ENCODE data around the gene AKAP8L. TPM values are rescaled to one million over a fixed set of nuclear protein-coding genes. Genes with fewer than 3 reads are reported as not detected.

AKAP8L gene, protein sequence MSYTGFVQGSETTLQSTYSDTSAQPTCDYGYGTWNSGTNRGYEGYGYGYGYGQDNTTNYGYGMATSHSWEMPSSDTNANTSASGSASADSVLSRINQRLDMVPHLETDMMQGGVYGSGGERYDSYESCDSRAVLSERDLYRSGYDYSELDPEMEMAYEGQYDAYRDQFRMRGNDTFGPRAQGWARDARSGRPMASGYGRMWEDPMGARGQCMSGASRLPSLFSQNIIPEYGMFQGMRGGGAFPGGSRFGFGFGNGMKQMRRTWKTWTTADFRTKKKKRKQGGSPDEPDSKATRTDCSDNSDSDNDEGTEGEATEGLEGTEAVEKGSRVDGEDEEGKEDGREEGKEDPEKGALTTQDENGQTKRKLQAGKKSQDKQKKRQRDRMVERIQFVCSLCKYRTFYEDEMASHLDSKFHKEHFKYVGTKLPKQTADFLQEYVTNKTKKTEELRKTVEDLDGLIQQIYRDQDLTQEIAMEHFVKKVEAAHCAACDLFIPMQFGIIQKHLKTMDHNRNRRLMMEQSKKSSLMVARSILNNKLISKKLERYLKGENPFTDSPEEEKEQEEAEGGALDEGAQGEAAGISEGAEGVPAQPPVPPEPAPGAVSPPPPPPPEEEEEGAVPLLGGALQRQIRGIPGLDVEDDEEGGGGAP
- polyA plus RNA-seq (2012; ENCODE audit: low read depth, missing spikeins), result 37.3 TPM

DNA sequence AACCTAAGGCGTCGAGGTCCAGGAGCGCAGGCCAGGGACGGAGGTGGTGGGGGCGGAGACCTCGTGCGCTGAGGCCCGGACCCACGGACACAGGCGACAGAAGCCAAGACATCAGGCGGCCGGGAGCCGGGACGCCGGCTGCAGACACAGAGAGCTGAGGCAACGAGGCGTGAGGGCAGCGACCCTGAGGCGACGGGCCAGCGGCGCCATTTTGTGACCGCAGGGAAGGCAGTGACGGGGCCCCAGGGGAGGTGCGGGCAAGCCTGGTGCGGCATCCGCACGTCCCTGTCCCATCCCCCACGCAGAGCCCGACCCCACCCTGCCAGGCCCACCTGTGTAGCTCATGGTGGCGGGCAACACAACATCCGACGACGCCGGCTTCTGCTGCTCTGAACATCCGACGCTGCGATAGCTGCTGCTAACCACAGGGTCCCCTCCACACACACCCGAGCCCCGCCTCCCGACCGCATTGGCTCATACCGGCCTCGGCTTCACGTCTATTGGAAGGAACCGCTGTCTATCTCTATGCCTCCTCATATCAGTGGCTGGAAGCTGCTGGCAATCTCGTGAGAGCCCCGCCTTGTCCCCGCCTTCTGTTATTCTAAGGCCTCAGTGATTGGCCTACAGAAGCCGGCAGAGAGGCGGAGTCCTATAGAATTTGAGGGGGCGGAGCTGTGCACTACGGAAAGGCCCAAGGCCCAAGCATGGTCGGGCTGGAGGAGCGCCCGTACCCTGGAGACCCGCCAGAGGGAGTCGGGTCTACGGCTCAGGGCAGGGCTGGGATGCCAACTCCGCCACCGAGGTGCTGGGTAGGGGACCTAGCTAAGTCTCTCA lies at the start of gene AKAP8L:
TSS of gene AKAP8L (minus strand) at position 410 of the 834 bp plus-strand sequence. CDS start at position 345, 65 bp downstream.
- TF ChIP-seq SPI1 (IDR thresholded peaks at IDR 0.05; ENCODE audit: low read depth, low read length), result no peak
- TF ChIP-seq PAX5 (IDR thresholded peaks at IDR 0.05; ENCODE audit: insufficient read depth, low read length, severe bottlenecking), result no peak
- no peak for TF ChIP-seq POU2F2 (IDR thresholded peaks at IDR 0.05; ENCODE audit: low read depth, low read length)
- peak; percentile 94 for TF ChIP-seq POLR2AphosphoS5 (IDR thresholded peaks at IDR 0.05; ENCODE audit: low read depth, low read length)
- peak; percentile 85 for TF ChIP-seq TAF1 (IDR thresholded peaks at IDR 0.05; ENCODE audit: low read depth, low read length)
- TF ChIP-seq POLR2A (IDR thresholded peaks at IDR 0.05; ENCODE audit: low read depth, low read length), result peak; percentile 95
- peak; percentile 97 for FAIRE-seq
- DNase-seq (ENCODE audit: insufficient read length, low spot score), result peak; percentile 99

GRCh38 chr19:15467734-15468214 lies 49.0 kb upstream of the AKAP8L start:
- FAIRE-seq (no peak), DNase-seq (ENCODE audit: insufficient read length, low spot score) (no peak)
- TF ChIP-seq POLR2AphosphoS5 (IDR thresholded peaks at IDR 0.05; ENCODE audit: low read depth, low read length), result no peak
- no peak for TF ChIP-seq POLR2A (IDR thresholded peaks at IDR 0.05; ENCODE audit: low read depth, low read length)
- TF ChIP-seq POU2F2 (IDR thresholded peaks at IDR 0.05; ENCODE audit: low read depth, low read length), result no peak
- TF ChIP-seq PAX5 (IDR thresholded peaks at IDR 0.05; ENCODE audit: insufficient read depth, low read length, severe bottlenecking), result no peak
- TF ChIP-seq SPI1 (IDR thresholded peaks at IDR 0.05; ENCODE audit: low read depth, low read length), result no peak
- no peak for TF ChIP-seq TAF1 (IDR thresholded peaks at IDR 0.05; ENCODE audit: low read depth, low read length)

- peak; percentile 83 for FAIRE-seq
These were observed 48.3 kb upstream of the AKAP8L start for GRCh38 chr19:15466851-15467733.

DNA sequence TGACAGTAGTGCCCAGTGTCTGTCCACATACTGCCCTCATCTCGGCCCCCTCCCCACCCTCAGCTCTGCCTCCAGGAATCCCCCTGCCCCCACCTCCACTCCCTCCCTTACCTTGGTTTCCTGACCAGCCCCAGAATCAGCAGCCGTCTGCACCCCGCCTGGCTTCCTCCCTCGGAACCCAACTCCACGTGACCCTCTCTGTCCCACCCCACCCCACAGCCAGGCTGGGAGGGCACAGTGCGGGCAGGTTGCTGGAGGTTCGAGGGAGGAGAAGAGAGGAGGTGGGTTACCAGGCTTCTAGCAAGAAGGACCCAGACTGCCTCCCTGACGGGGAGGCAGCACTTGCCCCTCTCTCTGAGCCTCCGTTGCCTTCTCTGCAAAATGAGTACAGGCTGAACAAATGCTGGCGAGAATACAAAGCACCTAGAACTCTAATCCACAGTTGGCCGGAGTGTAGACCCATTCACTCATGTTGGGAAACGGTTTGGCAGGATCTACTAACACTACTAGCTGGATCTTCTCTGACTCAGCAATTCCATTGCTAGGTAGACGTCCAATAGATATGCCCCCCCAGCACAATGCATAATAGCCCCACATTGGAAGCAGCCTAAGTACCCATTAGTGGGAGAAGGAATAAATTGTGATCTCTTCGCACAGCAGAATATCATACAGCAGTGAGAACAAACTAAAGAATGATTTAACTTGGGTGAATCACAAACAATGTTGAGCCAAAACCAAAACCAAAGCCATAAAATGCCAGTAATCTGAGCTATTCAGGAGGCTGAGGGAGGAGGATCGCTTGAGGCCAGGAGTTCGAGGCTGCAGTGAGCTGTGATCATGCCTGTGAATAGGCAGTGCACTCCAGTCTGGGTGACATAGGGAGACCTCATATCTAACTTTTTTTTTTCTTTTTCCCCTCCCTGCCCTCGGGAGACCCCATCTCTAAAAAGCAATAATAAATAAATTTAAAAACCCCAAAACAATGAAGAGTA lies 45.9 kb upstream of the AKAP8L start, which contains the start of gene RASAL3:
TSS of gene RASAL3 (minus strand) at position 151 of the 992 bp plus-strand sequence. CDS start 186 bp downstream, outside the sequence.
- no peak for TF ChIP-seq POLR2AphosphoS5 (IDR thresholded peaks at IDR 0.05; ENCODE audit: low read depth, low read length)
- TF ChIP-seq SPI1 (IDR thresholded peaks at IDR 0.05; ENCODE audit: low read depth, low read length), result peak; percentile 47
- peak; percentile 33; the same call in 1 of the 2 replicates for TF ChIP-seq TAF1 (IDR thresholded peaks at IDR 0.05; ENCODE audit: low read depth, low read length)
- FAIRE-seq, result peak; percentile 98
- no peak for DNase-seq (ENCODE audit: insufficient read length, low spot score)

More at GRCh38 chr19:15466851-15467733, 48.3 kb upstream of the AKAP8L start:
- DNase-seq (ENCODE audit: insufficient read length, low spot score), result no peak
- TF ChIP-seq POLR2AphosphoS5 (IDR thresholded peaks at IDR 0.05; ENCODE audit: low read depth, low read length) (no peak), SPI1 (IDR thresholded peaks at IDR 0.05; ENCODE audit: low read depth, low read length) (peak; percentile 67)

GRCh38 chr19:15463861-15464371 lies 45.1 kb upstream of the AKAP8L start:
- FAIRE-seq, result no peak
- DNase-seq (ENCODE audit: insufficient read length, low spot score), result peak; percentile 73
- peak; percentile 67 for TF ChIP-seq TAF1 (IDR thresholded peaks at IDR 0.05; ENCODE audit: low read depth, low read length)
- peak; percentile 61 for TF ChIP-seq POLR2AphosphoS5 (IDR thresholded peaks at IDR 0.05; ENCODE audit: low read depth, low read length)
- no peak for TF ChIP-seq PAX5 (IDR thresholded peaks at IDR 0.05; ENCODE audit: insufficient read depth, low read length, severe bottlenecking)
- peak; percentile 84 for TF ChIP-seq POLR2A (IDR thresholded peaks at IDR 0.05; ENCODE audit: low read depth, low read length)
- peak; percentile 49; the same call in 1 of the 2 replicates for TF ChIP-seq SPI1 (IDR thresholded peaks at IDR 0.05; ENCODE audit: low read depth, low read length)
- 0 out of 2 replicates have a peak, but pooled peaks have one; percentile 55 for TF ChIP-seq POU2F2 (IDR thresholded peaks at IDR 0.05; ENCODE audit: low read depth, low read length)

GRCh38 chr19:15461694-15462093 lies 42.9 kb upstream of the AKAP8L start:
- DNase-seq (ENCODE audit: insufficient read length, low spot score), result no peak
- FAIRE-seq, result no peak
- TF ChIP-seq TAF1 (IDR thresholded peaks at IDR 0.05; ENCODE audit: low read depth, low read length) (no peak), PAX5 (IDR thresholded peaks at IDR 0.05; ENCODE audit: insufficient read depth, low read length, severe bottlenecking) (no peak), POLR2AphosphoS5 (IDR thresholded peaks at IDR 0.05; ENCODE audit: low read depth, low read length) (no peak), POLR2A (IDR thresholded peaks at IDR 0.05; ENCODE audit: low read depth, low read length) (no peak), SPI1 (IDR thresholded peaks at IDR 0.05; ENCODE audit: low read depth, low read length) (no peak), POU2F2 (IDR thresholded peaks at IDR 0.05; ENCODE audit: low read depth, low read length) (no peak)

DNA sequence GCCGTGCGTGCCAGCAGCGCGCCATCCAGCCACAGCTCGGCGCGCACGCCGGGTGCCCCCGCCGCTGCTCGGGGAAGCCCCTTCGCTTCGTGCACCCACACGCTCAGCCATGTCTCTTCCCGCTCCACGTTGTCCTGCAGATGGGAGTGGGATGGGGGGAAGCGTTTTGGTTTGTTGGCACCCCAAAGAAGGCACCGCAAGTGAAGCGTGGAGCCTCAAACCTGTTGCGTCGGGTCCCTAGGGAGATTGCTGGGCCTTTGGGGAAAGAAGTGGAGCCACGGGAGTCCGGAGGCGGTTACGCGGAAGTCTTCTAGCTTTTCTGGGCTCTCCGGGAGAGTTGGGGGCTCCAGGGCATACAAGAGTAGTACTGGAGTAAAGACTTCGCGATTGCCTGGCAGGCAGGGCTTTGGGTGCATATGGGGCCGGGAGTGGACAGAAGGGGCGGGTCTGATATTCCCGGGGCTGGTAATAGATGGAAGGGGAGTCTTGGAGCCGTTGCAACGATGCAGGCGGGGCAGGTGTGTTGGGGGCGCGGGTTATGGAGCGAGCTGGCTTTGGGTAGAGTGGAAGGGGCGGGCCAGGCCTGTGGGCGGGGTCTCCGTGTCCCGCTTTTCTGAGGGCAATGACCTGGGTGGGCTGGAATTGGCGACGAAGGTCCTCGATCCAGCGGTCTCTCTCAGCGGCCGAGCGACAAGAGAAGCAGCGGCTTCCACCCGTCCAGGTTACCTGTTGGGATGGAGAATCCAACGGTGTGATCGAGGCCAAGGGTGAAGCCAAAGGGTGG lies 39.1 kb upstream of the AKAP8L start:
- no peak for FAIRE-seq
- TF ChIP-seq POLR2AphosphoS5 (IDR thresholded peaks at IDR 0.05; ENCODE audit: low read depth, low read length) (no peak), TAF1 (IDR thresholded peaks at IDR 0.05; ENCODE audit: low read depth, low read length) (no peak), POLR2A (IDR thresholded peaks at IDR 0.05; ENCODE audit: low read depth, low read length) (no peak), PAX5 (IDR thresholded peaks at IDR 0.05; ENCODE audit: insufficient read depth, low read length, severe bottlenecking) (no peak), POU2F2 (IDR thresholded peaks at IDR 0.05; ENCODE audit: low read depth, low read length) (no peak), SPI1 (IDR thresholded peaks at IDR 0.05; ENCODE audit: low read depth, low read length) (no peak)
- DNase-seq (ENCODE audit: insufficient read length, low spot score), result no peak

Measured in GM12891 (cell line).